Activated CD8-positive, alpha-beta memory T cell treated with anti-CD3 and anti-CD28 coated beads for 36 hours (primary cell): ENCODE measurements around the gene LYZL1. TPM values are rescaled to one million over a fixed set of nuclear protein-coding genes. Genes with fewer than 3 reads are reported as not detected.
"Not testable (repeated sequence)": the region's sequence is repeated elsewhere in the genome, so short reads cannot be mapped to it uniquely, and the experiment has no call there.

ENCODE experiments used
- CTCF ChIA-PET: fragments of 350-600 bp; sonication (Branson Sonifier 250); formaldehyde crosslinking; loops from one replicate; lab custom pipeline; 2021; ENCODE audit warnings: antibody characterized with exemption; lab: Charles Lee
- POLR2A ChIA-PET: fragments of 350-600 bp; sonication (Branson Sonifier 250); formaldehyde crosslinking; loops from one replicate; lab custom pipeline; 2021; ENCODE audit warnings: antibody characterized with exemption; lab: Charles Lee
- total RNA-seq, 2 experiments: library from RNA; stranded (reverse); gene quantifications; one replicate each; pipeline ENCODE4 v1.2.3, GENCODE V29; 2021

The LYZL1 gene
- total RNA-seq, 2 experiments from 2014 or later = not detected

DNA sequence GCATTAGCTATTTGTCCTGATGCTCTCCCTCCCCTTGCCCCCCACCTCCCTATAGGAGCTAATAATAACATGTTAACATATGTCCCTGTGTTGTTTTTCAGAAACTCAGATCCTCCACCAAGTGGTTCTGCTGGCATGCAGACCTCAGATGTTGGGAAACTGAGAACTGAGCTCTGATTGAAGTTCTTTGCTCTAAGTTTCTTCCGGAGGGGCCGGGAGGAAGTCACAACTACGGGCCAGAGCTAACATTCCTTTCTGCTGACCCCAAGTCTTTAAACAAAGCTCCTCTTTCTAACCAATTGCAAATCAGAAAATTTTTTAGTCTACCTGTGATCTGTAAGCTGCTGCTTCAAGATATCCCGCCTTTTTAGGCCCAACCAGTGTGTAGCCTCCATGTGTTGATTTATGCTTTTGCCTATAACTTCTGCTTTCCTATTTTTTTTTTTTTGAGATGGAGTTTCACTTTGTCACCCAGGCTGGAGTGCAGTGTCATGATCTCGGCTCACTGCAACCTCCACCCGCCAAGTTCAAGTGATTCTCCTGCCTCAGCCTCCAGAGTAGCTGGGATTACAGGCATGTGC lies 66.6 kb downstream of the LYZL1 start:
- POLR2A ChIA-PET = no interaction called here
- CTCF ChIA-PET = no interaction called here

DNA sequence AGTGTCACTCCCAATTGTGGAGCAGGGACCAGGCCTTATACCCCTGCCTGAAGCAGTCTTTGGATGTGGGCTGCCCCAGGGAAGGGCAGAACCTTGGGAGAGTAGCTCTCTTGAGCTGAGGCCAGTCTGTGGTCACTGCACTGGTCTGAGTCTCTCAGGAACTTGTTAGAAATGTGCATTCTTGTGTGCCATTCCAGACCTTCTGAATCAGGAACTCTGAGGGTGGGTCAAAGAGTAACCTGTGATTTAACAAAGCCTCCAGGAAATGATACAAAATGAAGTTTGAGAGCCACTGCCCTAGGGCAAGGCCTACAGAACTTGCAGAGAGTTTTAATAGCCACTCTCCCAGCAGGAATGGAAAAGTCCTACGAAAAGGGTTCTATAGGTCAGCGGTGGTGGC lies 68.1 kb downstream of the LYZL1 start:
- POLR2A ChIA-PET = no interaction called here
- CTCF ChIA-PET = no interaction called here

DNA sequence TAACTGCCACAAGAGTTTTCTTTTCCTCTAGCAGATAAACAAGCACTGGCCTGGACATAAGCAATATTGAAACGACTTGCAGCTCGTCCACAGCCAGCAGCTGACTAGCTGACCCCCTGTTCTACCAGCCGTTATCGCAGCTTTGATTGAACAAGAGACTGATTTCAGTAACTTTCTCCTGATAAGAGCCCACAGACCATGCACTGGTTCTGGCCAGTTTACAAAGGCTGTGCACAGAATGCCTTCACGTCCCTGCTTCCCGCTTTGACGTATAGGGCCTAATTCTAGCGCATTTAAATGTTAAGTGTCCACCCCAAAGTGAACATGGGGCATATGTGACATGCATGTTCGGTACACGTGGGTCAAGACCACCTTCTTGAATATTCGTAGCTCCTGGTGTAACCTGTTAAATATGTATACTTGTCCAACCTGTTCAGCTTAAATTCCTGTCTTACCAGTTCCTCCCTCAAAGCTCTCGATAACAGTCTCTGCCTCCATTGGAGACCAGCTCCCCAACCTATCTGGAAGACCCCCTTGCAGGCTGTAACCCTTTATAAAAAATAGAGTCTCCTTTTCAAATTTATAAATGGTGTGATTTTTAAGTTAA lies 69.2 kb downstream of the LYZL1 start:
- ChIA-PET POLR2A (no interaction called here), CTCF (no interaction called here)

DNA sequence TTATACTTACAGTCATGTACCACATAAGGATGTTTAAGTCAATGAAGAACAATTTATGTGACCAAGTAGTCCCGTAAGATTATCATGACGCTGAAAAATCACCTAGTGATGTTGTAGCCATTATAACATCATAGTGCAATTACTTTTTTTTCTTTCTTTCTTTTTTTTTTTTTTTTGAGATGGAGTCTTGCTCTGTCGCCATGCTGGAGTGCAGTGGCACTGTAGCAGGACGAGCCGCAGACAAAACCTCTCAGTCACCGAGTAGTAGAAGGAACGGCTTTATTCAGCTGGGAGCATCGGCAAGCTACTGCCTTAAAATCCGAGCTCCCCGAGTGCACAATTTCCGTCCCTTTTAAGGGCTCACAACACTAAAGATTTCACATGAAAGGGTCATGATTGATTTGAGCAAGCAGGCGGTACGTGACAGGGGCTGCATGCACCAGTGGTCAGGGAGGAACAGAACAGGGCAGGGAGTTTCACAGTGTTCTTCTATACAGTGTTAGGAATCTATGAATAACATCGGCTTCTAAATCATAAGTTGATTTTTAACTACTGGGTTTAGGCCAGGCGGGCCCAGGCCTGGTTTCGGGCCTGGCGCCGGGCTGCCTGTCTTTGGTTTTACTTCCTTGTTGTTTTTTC lies 71.5 kb downstream of the LYZL1 start:
- CTCF ChIA-PET, POLR2A ChIA-PET: not testable (repeated sequence)
